GM23248 (cell line): Measurements from ENCODE around the gene FARS2.

Experiments
- EZH2 ChIP-seq: fragments of 200-600 bp; sonication (generic); IDR thresholded peaks from 2 replicates; pipeline ENCODE4 v1.6.1; 2018; ENCODE audit warnings: antibody characterized with exemption, mild to moderate bottlenecking; ENCODE audit not compliant: insufficient read depth, poor library complexity, severe bottlenecking
- EZH2phosphoT487 ChIP-seq: fragments of 200-600 bp; sonication (generic); IDR thresholded peaks from 2 replicates; pipeline ENCODE4 v1.6.1; 2018; ENCODE audit warnings: antibody characterized with exemption, moderate library complexity, mild to moderate bottlenecking, low read depth; ENCODE audit not compliant: insufficient read depth

DNA sequence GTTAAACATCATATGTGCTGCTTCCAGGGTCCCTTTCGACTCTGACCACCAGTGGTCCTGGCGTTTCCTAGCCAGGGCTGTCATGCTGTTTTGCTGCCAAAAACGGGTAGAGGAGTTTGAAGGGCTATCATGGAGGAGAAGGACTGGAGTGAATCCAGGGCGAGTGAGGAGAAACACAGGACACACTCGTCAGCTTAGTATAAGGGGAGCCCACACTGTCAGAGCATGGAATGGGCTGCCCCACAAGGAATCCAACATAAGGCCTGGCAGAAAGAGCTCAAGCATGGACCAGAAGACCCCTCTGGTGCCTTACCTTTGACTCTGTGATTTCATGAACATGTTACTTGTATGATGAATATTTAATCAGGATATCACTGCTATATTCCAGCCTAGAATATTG lies 498.3 kb downstream of the FARS2 start:
- TF ChIP-seq EZH2phosphoT487 (no peak), EZH2 (no peak)
